ENCODE results near the gene ENAH.

DNA sequence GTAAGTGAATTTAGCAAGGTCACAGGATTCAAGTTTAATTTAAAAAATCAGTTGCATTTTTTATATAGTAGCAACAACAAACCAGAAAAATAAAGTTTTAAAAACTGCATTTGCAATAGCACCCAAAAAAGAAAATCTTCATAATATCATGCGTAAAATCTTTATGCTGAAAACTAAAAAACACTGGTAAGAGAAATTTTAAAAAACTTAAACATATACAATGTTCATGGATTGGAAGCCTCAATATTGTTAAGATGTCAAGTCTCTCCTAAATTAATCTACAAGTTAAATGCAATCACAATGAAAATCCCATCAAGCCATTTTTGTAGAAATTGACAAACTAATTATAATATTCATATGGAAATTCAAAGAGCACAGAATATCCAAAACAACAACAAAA lies 65.6 kb downstream of the ENAH start:
- TF ChIP-seq POLR2A (IDR thresholded peaks at IDR 0.05), result no peak
- TF ChIP-seq, protein P1, sequence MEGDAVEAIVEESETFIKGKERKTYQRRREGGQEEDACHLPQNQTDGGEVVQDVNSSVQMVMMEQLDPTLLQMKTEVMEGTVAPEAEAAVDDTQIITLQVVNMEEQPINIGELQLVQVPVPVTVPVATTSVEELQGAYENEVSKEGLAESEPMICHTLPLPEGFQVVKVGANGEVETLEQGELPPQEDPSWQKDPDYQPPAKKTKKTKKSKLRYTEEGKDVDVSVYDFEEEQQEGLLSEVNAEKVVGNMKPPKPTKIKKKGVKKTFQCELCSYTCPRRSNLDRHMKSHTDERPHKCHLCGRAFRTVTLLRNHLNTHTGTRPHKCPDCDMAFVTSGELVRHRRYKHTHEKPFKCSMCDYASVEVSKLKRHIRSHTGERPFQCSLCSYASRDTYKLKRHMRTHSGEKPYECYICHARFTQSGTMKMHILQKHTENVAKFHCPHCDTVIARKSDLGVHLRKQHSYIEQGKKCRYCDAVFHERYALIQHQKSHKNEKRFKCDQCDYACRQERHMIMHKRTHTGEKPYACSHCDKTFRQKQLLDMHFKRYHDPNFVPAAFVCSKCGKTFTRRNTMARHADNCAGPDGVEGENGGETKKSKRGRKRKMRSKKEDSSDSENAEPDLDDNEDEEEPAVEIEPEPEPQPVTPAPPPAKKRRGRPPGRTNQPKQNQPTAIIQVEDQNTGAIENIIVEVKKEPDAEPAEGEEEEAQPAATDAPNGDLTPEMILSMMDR (IDR thresholded peaks at IDR 0.05 in 8 of 11, conservative IDR thresholded peaks at IDR 0.05 in 3 of 11), result no peak
